Stimulated activated effector memory CD8-positive, alpha-beta T cell treated with anti-CD3 and anti-CD28 coated beads, Interleukin-12 subunit alpha, Interleukin-12 subunit beta, amount 100 ng/mL, for 72 hours (primary cell): ENCODE results near the gene ERN2.
"Not testable (repeated sequence)": the region's sequence is repeated elsewhere in the genome, so short reads cannot be mapped to it uniquely, and the experiment has no call there.

Experiments
- ATAC-seq: fragments of 150-1000 bp; cut with Tn5 transposase; 2 replicates; pipeline ENCODE4 v1.10.0; 2021
- DNase-seq, 2 donors: peaks; one replicate each; pipeline ENCODE4 v3.0.0; 2021 to 2022; ENCODE audit warnings: low spot score in 2 of 2
- H3K27ac Mint-ChIP-seq: one replicate; pipeline ENCODE4 v1.8.0; 2022; ENCODE audit warnings: mild to moderate bottlenecking, mixed read lengths
- H3K36me3 Mint-ChIP-seq: one replicate; pipeline ENCODE4 v1.8.0; 2022; ENCODE audit warnings: mild to moderate bottlenecking, mixed read lengths
- H3K4me1 Mint-ChIP-seq: one replicate; pipeline ENCODE4 v1.8.0; 2022; ENCODE audit warnings: mixed read lengths
- H3K4me3 Mint-ChIP-seq: one replicate; pipeline ENCODE4 v1.8.0; 2022; ENCODE audit warnings: mild to moderate bottlenecking, mixed read lengths
- H3K9me3 Mint-ChIP-seq: one replicate; pipeline ENCODE4 v1.8.0; 2022; ENCODE audit warnings: mixed read lengths

ERN2 gene

DNA sequence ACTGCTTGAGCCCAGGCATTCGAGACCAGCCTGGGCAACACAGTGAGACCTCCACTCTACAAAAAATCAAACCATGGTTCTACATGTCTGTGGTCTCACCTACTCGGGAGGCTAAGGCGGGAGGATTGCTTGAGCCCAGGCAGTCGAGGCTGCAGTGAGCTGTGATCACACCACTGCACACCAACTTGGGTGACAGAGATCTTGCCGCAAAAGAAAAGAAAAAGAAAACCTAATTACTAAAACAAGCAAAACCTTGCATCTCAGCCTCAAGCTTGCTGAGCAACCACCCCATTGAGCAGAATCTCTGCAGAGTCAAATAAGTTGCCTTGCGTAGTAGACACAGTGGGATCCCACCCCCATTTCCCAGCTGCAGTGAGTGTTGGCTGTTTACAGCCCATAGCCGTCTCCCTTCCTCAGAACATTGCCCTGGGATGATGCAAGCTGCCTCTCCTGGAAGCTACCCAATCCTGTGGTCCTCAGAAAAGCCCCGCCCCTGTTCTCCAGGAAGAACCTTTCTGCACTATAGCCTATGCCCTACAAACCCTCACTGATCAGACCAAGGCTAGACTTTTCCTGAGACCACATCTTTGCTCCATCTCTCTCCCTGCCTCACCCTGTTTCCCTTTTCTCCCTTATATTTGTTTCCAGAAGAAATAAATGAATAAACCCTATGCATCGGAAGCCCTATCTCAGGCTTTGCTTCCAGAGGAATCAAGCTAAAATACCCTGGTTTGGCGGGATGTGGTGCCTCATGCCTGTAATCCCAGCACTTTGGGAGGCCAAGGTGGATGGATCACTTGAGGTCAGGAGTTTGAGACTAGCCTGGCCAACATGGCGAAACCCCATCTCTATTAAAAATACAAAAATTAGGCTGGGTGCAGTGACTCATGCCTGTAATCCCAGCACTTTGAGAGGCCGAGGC lies 16.7 kb upstream of the ERN2 start:
- no peaks in the 10 kb centered on the region for H3K36me3 Mint-ChIP-seq
- no peak for ATAC-seq
- H3K9me3 Mint-ChIP-seq, result no peaks in the 10 kb centered on the region
- H3K4me3 Mint-ChIP-seq, result no peak overlapping the region
- H3K27ac Mint-ChIP-seq, result no peak overlapping the region
- peaks cover 8% of the 10 kb centered on the region for H3K4me1 Mint-ChIP-seq
- no peak for DNase-seq

DNA sequence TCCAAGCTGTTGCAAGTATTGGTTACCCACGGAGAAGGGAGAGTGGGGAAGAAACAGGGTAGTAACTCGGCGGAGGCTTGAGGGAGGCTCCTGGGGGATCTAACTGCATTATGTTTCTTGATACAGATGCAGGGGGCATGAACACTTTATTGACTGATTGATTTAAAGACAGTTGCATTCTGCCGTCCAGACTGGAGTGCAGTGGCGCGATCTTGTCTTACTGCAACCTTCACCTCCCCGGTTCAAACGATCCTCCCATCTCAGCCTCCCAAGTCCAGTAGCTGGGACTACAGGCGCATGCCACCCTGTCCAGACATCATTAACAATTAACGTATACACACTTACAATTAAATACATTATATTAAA lies 15.1 kb upstream of the ERN2 start:
- peak overlapping the region; percentile 9 for H3K4me3 Mint-ChIP-seq
- no peak for ATAC-seq
- peaks cover 8% of the 10 kb centered on the region for H3K4me1 Mint-ChIP-seq

DNA sequence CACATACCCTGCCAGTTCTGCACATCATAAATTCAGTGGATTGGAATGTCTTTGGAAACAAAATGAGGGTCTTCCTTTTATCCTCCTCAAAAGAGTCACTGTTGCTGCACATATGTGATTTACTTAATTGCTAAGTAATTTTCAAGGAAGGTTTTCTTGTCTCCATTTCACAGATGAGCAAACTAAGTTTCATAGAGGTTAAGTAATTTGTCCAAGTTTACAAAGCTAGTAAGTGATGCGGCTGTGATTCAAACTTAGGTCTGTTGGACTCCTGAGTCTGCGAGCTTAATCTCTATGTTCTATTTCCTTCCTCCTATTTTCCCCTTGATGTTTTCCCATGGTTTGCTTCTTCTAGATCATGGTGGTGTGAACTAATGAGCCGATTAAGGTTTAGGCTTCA lies 13.7 kb upstream of the ERN2 start:
- no peak for DNase-seq
- ATAC-seq, result no peak
- Mint-ChIP-seq H3K4me1 (peaks cover 8% of the 10 kb centered on the region), H3K27ac (no peak overlapping the region), H3K36me3 (no peaks in the 10 kb centered on the region), H3K9me3 (peaks cover 8% of the 10 kb centered on the region), H3K4me3 (no peak overlapping the region)

More for the DNA sequence above, 15.1 kb upstream of the ERN2 start:
- H3K9me3 Mint-ChIP-seq, result peaks cover 2% of the 10 kb centered on the region
- no peak for DNase-seq
- H3K27ac Mint-ChIP-seq, result no peak overlapping the region
- H3K36me3 Mint-ChIP-seq, result no peaks in the 10 kb centered on the region

DNA sequence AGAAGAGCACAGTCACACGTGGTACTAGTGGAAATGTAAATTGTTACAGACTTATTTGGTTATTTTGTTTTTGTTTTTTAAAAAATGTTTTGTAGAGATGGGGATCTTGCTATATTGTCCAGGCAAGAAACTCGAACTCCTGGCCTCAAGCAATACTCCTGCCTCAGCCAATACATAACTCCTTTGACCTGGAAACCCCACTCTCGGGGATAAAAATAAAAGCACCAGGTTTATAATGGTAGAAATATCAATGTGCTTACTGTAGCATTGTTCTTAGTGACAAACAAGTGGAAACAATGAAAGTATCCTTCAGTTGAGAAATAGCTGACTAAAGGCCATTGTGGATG lies 11.7 kb upstream of the ERN2 start:
- no peak for DNase-seq
- no peak overlapping the region for H3K4me3 Mint-ChIP-seq
- H3K36me3 Mint-ChIP-seq, result no peaks in the 10 kb centered on the region
- no peak overlapping the region for H3K27ac Mint-ChIP-seq
- ATAC-seq, result no peak
- H3K9me3 Mint-ChIP-seq, result peaks cover 8% of the 10 kb centered on the region
- peaks cover 8% of the 10 kb centered on the region for H3K4me1 Mint-ChIP-seq

DNA sequence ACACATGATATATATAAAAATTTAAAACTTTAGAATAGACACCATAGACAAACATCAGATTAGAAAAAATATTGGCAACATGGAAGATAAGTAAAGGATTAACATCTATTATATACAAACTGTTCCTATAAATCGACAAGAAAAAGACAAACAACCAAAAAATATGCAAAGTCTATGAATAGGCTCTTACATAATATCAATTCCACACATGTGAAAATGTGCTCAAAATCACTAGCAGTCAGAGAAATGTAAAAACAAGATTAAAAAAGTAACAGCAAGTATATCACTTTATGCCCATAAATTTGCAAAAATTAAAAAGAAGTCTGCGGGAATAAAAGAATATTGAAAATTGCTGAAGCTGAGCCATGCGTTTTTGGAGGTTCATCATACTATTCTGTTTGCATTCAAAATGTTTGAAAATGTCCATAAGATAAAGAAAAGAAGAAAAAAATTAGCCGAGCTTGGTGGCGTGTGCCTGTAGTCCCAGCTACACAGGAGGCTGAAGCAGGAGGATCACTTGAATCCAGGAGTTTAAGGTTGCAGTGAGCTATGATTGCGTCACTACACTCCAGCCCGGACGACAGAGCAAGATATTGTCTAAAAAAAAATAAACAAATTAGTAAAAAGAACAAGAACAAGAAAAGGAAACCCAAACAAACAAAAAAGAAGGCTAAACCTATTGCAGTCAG lies 11.2 kb upstream of the ERN2 start:
- ATAC-seq (no peak), DNase-seq (no peak)
- Mint-ChIP-seq H3K27ac (no peak overlapping the region), H3K4me1 (peaks cover 8% of the 10 kb centered on the region), H3K9me3 (peaks cover 8% of the 10 kb centered on the region), H3K4me3 (no peak overlapping the region), H3K36me3 (no peaks in the 10 kb centered on the region)

DNA sequence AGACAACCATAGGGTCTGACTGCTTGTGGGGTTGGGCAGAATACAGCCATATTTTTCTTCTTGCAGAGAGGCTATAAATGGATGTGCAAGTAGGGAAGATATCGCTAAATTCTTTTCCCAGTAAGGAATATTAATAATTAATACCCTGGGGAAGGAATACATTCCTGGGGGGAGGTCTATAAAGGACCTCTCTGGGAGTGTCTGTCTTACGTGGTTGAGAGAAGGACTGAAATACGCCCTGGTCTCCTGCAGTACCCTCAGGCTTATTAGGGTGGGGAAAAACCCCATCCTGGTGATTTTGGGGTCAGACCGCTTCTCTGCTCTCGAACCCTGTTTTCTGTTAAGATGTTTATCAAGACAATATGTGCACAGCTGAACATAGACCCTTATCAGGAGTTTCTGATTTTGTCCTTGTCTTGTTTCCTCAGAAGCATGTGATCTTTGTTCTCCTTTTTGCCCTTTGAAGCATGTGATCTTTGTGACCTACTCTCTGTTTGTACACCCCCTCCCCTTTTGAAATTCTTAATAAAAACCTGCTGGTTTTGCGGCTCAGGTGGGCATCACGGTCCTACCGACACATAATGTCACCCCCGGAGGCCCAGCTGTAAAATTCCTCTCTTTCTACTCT lies 9.7 kb upstream of the ERN2 start:
- not testable (repeated sequence) for H3K36me3 Mint-ChIP-seq, ATAC-seq, DNase-seq, H3K9me3 Mint-ChIP-seq, H3K4me1 Mint-ChIP-seq, H3K4me3 Mint-ChIP-seq, H3K27ac Mint-ChIP-seq

DNA sequence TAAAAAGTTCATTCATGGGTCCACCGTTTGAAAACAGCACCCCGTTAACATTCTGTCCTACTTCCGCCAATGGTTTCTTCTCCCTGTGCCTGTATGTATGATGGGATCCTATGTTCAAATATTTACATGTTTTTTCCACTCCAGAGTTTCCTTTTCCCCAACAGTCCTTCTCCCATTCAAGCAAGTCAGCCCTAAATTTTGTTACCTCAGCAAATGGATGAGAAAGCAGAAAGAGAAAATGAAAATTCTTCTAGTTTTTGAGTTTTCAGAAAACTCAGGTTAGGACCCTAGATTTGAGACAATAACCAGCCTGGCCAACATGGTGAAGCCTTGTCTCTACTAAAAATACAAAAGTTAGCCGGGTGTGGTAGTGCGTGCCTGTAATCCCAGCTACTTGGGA lies 3.5 kb upstream of the ERN2 start:
- Mint-ChIP-seq H3K4me1 (no peaks in the 10 kb centered on the region), H3K27ac (no peak overlapping the region), H3K4me3 (no peak overlapping the region), H3K9me3 (no peaks in the 10 kb centered on the region), H3K36me3 (no peaks in the 10 kb centered on the region)
- no peak for DNase-seq
- no peak for ATAC-seq

DNA sequence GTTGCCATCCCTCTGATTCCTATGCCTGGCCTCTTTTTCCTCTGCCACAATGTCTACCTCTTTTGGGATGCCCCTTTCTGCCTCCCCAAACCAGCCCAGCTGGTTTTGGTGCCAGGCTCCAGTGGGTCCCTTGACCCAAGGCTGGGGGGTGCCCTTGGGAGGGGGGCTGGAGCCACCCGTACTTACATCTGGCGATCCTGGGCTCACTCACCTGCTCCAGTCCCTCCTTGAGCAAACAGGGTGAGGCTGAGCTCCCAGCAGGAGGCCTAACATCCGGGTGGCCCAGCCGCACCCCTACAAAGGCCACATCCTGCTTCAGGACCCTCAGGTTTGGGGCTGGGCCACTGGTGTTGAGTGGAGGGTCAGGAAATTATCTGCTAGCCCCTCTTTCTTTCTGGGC lies 1.2 kb downstream of the ERN2 start:
- ATAC-seq, result no peak
- no peak overlapping the region for H3K4me3 Mint-ChIP-seq
- no peaks in the 10 kb centered on the region for H3K4me1 Mint-ChIP-seq
- no peak overlapping the region for H3K27ac Mint-ChIP-seq
- peaks cover 6% of the 10 kb centered on the region for H3K9me3 Mint-ChIP-seq
- H3K36me3 Mint-ChIP-seq, result no peaks in the 10 kb centered on the region
- no peak for DNase-seq

DNA sequence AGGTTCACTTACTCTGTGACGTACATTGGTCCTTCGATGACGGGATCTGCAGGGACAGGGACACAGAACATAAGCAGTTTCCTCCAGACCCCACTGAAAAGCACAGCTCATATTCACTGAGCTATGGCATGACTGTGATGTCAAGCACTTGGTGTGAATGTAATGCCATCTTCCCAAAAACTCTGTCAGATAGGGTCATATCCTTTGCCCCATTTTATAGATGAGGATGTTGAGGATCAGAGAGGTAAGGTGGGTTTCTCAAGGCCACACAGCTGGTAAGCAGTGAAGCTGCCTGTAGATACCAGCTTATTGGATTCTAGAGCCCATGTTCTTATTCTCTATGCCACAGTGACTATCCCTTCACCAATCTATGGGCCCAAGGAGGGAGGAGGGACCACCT lies 2.5 kb downstream of the ERN2 start:
- no peak for DNase-seq
- no peaks in the 10 kb centered on the region for H3K4me1 Mint-ChIP-seq
- no peak for ATAC-seq
- H3K27ac Mint-ChIP-seq, result no peak overlapping the region
- peaks cover 6% of the 10 kb centered on the region for H3K9me3 Mint-ChIP-seq
- no peak overlapping the region for H3K4me3 Mint-ChIP-seq
- H3K36me3 Mint-ChIP-seq, result no peaks in the 10 kb centered on the region

DNA sequence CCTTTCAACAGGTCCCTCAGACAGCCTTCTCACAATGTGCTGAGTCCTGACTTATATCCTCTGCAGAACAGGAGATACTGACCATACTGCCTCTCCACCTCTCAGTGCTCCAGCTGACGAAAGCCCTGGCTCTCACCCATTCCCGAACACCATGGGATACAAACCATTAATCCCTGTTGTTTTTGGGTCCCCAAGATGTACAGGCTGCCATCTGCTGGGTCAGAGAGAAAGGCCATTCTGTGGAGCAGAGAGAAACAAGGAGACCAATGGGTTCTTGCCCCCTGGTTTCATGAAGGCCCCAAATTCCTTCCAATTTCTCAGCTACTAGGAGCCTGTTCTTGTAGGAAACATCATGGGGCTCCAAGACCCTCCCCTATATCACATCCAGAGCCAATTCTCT lies 3.0 kb downstream of the ERN2 start:
- no peak overlapping the region for H3K27ac Mint-ChIP-seq
- no peaks in the 10 kb centered on the region for H3K36me3 Mint-ChIP-seq

DNA sequence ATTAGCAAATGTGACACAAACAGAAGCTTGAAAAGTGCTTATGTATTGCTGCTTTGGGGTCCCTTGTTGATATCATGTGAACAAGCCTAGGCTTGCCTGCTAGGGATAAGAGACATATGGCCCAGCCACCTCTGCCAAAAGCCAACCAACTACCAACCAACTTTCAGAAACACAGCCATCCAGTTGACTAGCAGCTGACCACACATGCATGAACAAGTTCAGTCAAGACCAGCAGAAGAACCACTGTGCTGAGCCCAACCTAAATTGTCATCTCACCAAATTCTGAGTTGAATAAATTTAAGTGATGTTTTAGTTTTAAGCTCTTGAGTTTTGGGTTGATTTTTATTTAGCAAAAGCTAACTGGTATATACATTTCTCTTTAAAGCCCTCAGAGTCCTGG lies 3.5 kb downstream of the ERN2 start:
- ATAC-seq (no peak), DNase-seq (no peak)
- H3K27ac Mint-ChIP-seq, result no peak overlapping the region
- peaks cover 6% of the 10 kb centered on the region for H3K9me3 Mint-ChIP-seq
- no peak overlapping the region for H3K4me3 Mint-ChIP-seq
- no peaks in the 10 kb centered on the region for H3K4me1 Mint-ChIP-seq
- no peaks in the 10 kb centered on the region for H3K36me3 Mint-ChIP-seq

More for the DNA sequence above, 3.0 kb downstream of the ERN2 start:
- H3K4me3 Mint-ChIP-seq, result no peak overlapping the region
- peaks cover 6% of the 10 kb centered on the region for H3K9me3 Mint-ChIP-seq
- DNase-seq, result no peak
- no peaks in the 10 kb centered on the region for H3K4me1 Mint-ChIP-seq
- no peak for ATAC-seq

DNA sequence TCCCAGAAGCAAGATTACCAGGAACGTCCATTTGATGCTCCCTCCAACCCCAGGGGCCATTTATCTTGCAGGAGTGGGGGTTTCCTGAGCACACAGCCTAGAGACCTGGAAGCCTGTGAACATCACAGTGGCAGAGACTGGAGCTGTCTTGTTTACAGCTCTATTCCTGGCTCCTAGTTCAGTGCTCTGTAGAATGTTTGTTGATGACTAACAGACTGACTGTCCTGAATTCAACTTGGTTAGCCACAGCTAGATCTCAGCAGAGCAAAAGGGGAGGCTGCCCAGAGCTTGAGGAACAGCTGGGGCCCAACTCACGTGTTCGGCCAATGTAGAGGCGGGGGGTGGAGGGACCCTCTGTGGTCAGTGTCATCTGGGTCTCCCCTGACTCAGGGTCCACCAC lies 6.6 kb downstream of the ERN2 start:
- Mint-ChIP-seq H3K4me1 (no peaks in the 10 kb centered on the region), H3K36me3 (no peaks in the 10 kb centered on the region), H3K27ac (no peak overlapping the region), H3K4me3 (no peak overlapping the region), H3K9me3 (peaks cover 14% of the 10 kb centered on the region)
- no peak for DNase-seq
- ATAC-seq, result no peak

DNA sequence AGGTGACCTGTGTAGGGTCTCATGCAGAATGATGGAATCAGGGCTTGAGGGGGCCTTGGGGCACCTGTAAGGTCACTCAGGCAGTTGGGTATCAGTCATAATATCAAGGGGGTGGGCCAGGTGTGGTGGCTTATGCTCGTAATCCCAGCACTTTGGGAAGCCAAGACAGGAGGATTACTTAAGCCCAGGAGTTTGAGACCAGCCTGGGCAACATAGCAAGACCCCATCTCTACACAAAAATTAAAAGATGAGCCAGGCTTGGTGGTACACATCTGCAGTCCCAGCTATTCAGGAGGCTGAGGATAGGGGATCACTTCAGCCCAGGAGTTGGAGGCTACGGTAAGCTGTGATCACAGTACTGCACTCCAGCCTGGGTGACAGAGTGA lies 7.5 kb downstream of the ERN2 start:
- DNase-seq, result no peak

DNA sequence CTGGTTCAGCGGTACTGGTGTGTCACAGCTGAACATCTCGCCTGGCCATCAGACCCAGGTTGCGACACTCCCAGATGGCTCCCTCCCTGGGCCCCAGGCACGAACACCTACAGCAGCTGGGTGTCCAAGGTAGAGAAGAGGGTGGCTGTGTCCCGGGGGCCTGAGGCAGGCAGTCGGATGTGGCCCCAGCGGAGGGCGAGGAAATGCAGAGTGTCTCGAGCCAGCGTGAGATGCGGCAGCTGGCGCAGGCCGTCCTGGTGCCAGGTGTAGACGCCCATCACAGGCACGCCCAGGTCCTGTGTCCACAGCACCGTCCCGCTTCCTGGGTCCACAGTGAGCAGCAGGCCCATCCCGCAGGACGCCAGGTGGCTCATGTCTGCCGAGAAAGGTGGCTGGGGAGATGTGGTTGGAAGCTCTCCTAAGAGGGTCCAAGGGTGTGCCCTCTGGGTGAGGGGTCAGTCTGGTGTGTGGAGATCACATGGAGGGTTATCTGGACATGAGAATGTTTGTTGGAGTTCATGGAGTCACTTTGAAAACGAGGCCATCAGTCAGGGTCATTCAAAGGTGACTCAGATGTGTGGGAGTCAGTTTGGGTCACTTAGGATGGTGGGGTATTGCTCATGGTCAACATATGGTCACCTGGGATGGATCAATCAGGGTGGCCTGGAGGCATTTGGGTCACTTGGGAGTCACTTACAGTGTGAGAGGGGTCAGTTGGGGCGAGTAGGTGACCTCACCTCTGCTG lies 8.1 kb downstream of the ERN2 start:
- no peak for ATAC-seq

More for the DNA sequence above, 7.5 kb downstream of the ERN2 start:
- Mint-ChIP-seq H3K27ac (no peak overlapping the region), H3K36me3 (no peaks in the 10 kb centered on the region), H3K4me3 (no peak overlapping the region), H3K4me1 (no peaks in the 10 kb centered on the region), H3K9me3 (peaks cover 14% of the 10 kb centered on the region)
- ATAC-seq, result no peak

DNA sequence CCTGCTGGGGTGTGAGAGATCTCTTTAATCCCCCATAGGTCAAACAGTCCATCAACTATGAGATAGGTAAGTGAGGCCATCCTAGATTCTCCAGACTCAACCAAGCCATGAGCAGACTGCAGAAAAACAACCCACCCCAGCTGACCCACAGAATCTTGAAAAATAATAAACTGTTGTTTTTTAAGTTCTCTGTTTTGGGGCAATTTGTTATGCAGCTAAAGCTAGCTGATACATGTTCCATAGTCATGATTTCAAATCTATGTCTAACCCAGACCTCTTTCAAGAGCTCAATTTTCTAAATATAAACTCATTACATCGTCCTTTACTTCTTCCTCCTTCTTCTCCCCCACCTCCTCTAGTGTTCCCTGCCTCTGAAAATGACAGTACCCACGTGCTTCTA lies 10.1 kb downstream of the ERN2 start:
- peaks cover 11% of the 10 kb centered on the region for H3K4me1 Mint-ChIP-seq
- H3K27ac Mint-ChIP-seq, result no peak overlapping the region
- no peak for ATAC-seq
- no peak overlapping the region for H3K4me3 Mint-ChIP-seq
- DNase-seq, result no peak
- no peaks in the 10 kb centered on the region for H3K36me3 Mint-ChIP-seq
- peaks cover 7% of the 10 kb centered on the region for H3K9me3 Mint-ChIP-seq

More for the DNA sequence above, 8.1 kb downstream of the ERN2 start:
- no peak for DNase-seq
- Mint-ChIP-seq H3K36me3 (no peaks in the 10 kb centered on the region), H3K9me3 (peaks cover 9% of the 10 kb centered on the region), H3K4me3 (no peak overlapping the region), H3K4me1 (no peaks in the 10 kb centered on the region), H3K27ac (no peak overlapping the region)
